Activated CD4-positive, alpha-beta T cell treated with anti-CD3 and anti-CD28 coated beads, Interleukin-2, amount 50 U/mL, for 24 hours (primary cell): ENCODE data around the gene MCCD1.

ENCODE experiments used
- DNase-seq, 2 donors: peaks; one replicate each; pipeline ENCODE4 v3.0.0-alpha.2; 2020; ENCODE audit warnings: low read depth in 1 of 2, low spot score in 1 of 2

The MCCD1 gene

GRCh38 chr6:31569861-31570536, 41.2 kb downstream of the MCCD1 start:
- no peak for DNase-seq

DNA sequence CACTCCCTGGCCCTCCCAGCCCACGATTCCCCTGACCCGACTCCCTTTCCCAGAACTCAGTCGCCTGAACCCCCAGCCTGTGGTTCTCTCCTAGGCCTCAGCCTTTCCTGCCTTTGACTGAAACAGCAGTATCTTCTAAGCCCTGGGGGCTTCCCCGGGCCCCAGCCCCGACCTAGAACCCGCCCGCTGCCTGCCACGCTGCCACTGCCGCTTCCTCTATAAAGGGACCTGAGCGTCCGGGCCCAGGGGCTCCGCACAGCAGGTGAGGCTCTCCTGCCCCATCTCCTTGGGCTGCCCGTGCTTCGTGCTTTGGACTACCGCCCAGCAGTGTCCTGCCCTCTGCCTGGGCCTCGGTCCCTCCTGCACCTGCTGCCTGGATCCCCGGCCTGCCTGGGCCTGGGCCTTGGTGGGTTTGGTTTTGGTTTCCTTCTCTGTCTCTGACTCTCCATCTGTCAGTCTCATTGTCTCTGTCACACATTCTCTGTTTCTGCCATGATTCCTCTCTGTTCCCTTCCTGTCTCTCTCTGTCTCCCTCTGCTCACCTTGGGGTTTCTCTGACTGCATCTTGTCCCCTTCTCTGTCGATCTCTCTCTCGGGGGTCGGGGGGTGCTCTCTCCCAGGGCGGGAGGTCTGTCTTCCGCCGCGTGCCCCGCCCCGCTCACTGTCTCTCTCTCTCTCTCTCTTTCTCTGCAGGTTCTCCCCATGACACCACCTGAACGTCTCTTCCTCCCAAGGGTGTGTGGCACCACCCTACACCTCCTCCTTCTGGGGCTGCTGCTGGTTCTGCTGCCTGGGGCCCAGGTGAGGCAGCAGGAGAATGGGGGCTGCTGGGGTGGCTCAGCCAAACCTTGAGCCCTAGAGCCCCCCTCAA, 43.5 kb downstream of the MCCD1 start, which contains the start of gene LTA:
Gene LTA (plus strand): TSS at position 249 of the 871 bp plus-strand sequence. CDS start 454 bp downstream, at position 703.
- peak; percentile 71 to 74 for DNase-seq

GRCh38 chr6:31573239-31574105, 44.7 kb downstream of the MCCD1 start:
- no peak for DNase-seq

GRCh38 chr6:31574106-31575061, 45.6 kb downstream of the MCCD1 start:
- no peak for DNase-seq

- DNase-seq = peak; percentile 83 to 92
These were observed 46.7 kb downstream of the MCCD1 start, which contains the start of gene TNF for GRCh38 chr6:31575335-31575901. Gene TNF (plus strand): TSS chr6:31575565. CDS start chr6:31575742, 177 bp downstream.

GRCh38 chr6:31575952-31576685, 47.4 kb downstream of the MCCD1 start:
- DNase-seq = no peak

GRCh38 chr6:31576897-31577578, 48.3 kb downstream of the MCCD1 start:
- DNase-seq = no peak

DNA sequence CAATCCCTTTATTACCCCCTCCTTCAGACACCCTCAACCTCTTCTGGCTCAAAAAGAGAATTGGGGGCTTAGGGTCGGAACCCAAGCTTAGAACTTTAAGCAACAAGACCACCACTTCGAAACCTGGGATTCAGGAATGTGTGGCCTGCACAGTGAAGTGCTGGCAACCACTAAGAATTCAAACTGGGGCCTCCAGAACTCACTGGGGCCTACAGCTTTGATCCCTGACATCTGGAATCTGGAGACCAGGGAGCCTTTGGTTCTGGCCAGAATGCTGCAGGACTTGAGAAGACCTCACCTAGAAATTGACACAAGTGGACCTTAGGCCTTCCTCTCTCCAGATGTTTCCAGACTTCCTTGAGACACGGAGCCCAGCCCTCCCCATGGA, 48.8 kb downstream of the MCCD1 start:
- no peak for DNase-seq

DNA sequence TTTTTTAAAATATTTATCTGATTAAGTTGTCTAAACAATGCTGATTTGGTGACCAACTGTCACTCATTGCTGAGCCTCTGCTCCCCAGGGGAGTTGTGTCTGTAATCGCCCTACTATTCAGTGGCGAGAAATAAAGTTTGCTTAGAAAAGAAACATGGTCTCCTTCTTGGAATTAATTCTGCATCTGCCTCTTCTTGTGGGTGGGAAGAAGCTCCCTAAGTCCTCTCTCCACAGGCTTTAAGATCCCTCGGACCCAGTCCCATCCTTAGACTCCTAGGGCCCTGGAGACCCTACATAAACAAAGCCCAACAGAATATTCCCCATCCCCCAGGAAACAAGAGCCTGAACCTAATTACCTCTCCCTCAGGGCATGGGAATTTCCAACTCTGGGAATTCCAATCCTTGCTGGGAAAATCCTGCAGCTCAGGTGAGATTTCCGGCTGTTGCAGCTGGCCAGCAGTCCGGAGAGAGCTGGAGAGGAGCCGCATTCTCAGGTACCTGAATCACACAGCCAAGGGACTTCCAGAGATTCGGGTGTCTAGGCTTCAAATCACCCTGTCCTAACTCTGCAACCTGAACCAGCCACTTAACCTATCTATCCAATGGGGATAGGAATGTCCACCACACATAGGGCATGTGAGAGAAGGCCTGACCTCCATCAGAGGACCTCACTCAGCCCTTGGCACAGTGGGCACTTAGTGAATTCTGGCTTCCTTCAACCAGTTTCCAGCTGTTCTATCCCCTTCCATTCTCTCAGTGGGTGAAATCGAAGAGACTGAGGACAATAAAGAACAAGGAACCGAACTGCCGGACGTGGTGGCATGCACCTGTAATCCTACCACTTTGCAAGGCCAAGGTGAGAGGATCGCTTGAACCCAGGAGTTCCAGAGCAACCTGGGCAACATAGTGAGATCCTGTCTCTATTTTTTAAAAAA, 49.7 kb downstream of the MCCD1 start:
- no peak for DNase-seq

DNA sequence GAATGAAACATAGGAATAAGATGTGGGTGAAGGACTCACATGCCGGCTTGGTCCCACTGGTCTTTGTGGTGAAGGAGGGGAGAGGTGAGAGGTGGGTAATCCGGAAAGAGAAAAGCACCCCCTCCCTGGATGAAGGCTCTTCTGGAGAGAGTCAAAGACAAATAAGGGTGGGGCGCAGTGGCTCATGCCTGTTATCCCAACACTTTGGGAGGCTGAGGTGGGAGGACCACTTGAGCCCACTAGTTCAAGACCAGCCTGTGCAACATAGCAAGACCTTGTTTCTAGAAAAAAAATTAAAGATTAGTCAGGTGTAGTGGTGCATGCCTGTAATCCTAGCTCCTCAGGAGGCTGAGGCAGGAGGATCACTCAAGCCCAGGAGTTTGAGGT, 50.4 kb downstream of the MCCD1 start:
- DNase-seq = no peak
